A673 (cell line): ENCODE data around the gene NKX2-4. TPM values are rescaled to one million over a fixed set of nuclear protein-coding genes. Genes with fewer than 3 reads are reported as not detected.

ENCODE experiments used
- BruUV-seq: library from RNA; stranded (reverse); fragments of 400-500 nt; replicated peaks from 2 replicates; lab custom pipeline; 2021; lab: Mats Ljungman, UMichigan
- CTCF ChIA-PET: fragments of 300-600 bp; sonication (Branson Sonifier 250); formaldehyde crosslinking; loops from one replicate; lab custom pipeline; 2022; ENCODE audit warnings: antibody characterized with exemption; lab: Charles Lee
- POLR2A ChIA-PET: fragments of 300-600 bp; sonication (Branson Sonifier 250); formaldehyde crosslinking; loops from one replicate; lab custom pipeline; 2022; ENCODE audit warnings: antibody characterized with exemption; ENCODE audit not compliant: low non-redundant PET; lab: Charles Lee
- DNase-seq: peaks from one replicate; pipeline ENCODE4 v3.0.0-alpha.2; 2015; ENCODE audit warnings: low spot score
- H3K27ac ChIP-seq: fragments of 200-600 bp; sonication (generic); 2 replicates; pipeline ENCODE4 v1.5.1; 2016; ENCODE audit warnings: mixed run types, low read depth, mild to moderate bottlenecking, mixed read lengths, antibody characterized with exemption, low read length; ENCODE audit not compliant: poor library complexity, severe bottlenecking
- H3K27me3 ChIP-seq: fragments of 200-600 bp; sonication (generic); replicated peaks from 2 replicates; pipeline ENCODE4 v1.6.1; 2017; ENCODE audit warnings: mixed run types, low read depth, mild to moderate bottlenecking, mixed read lengths, antibody characterized with exemption, low read length; ENCODE audit not compliant: insufficient read depth, poor library complexity
- H3K36me3 ChIP-seq: fragments of 200-600 bp; sonication (generic); 2 replicates; pipeline ENCODE4 v1.6.1; 2016; ENCODE audit warnings: mixed run types, mild to moderate bottlenecking, mixed read lengths, antibody characterized with exemption, low read length; ENCODE audit not compliant: insufficient read depth, poor library complexity, severe bottlenecking
- H3K4me1 ChIP-seq: fragments of 200-600 bp; sonication (generic); 2 replicates; pipeline ENCODE4 v1.6.1; 2017; ENCODE audit warnings: mixed run types, mild to moderate bottlenecking, mixed read lengths, antibody characterized with exemption, low read length; ENCODE audit not compliant: insufficient read depth, poor library complexity, severe bottlenecking
- H3K4me3 ChIP-seq: fragments of 200-600 bp; sonication (generic); 2 replicates; pipeline ENCODE4 v1.5.1; 2016; ENCODE audit warnings: low read depth, mixed run types, mild to moderate bottlenecking, mixed read lengths, low read length; ENCODE audit not compliant: poor library complexity, severe bottlenecking
- H3K9me3 ChIP-seq: fragments of 200-600 bp; sonication (generic); 2 replicates; pipeline ENCODE4 v1.6.1; 2016; ENCODE audit warnings: mixed run types, low read depth, mild to moderate bottlenecking, mixed read lengths, antibody characterized with exemption, low read length; ENCODE audit not compliant: poor library complexity, severe bottlenecking
- CTCF ChIP-seq: fragments of 300-800, 200-600 bp; sonication (generic); conservative IDR thresholded peaks from 2 replicates; pipeline ENCODE4 v1.5.1; 2017; ENCODE audit warnings: low read depth, mild to moderate bottlenecking, antibody characterized with exemption, low read length, moderate library complexity, mixed read lengths
- EZH2 ChIP-seq: fragments of 200-600 bp; sonication (generic); IDR thresholded peaks from 2 replicates; pipeline ENCODE4 v1.6.1; 2017; ENCODE audit warnings: borderline replicate concordance, low read depth, mild to moderate bottlenecking, mixed read lengths, antibody characterized with exemption, low read length; ENCODE audit not compliant: poor library complexity, severe bottlenecking
- intact Hi-C: fragments of 100-400 bp; cut with micrococcal nuclease; formaldehyde crosslinking; loops from one replicate; pipeline ENCODE4 v1.10.0; 2022; ENCODE audit not compliant: unreplicated experiment
- total RNA-seq: library from RNA; stranded (reverse); gene quantifications from 2 replicates; pipeline ENCODE4 v1.2.3, GENCODE V29; 2021

NKX2-4 gene
- total RNA-seq, 1 experiment from 2014 or later = 0.13 TPM

- intact Hi-C loops = no loop called here
- no peak for TF ChIP-seq EZH2
- TF ChIP-seq CTCF = no peak
- peaks cover 18% of the 10 kb centered on the region for H3K36me3 ChIP-seq
- no peaks in the 10 kb centered on the region for H3K9me3 ChIP-seq
- H3K27ac ChIP-seq = no peak overlapping the region
- DNase-seq = no peak
- H3K4me3 ChIP-seq = no peak overlapping the region
- peaks cover 8% of the 10 kb centered on the region for H3K4me1 ChIP-seq
- POLR2A ChIA-PET = no interaction called here
- CTCF ChIA-PET = no interaction called here
- H3K27me3 ChIP-seq = no peaks in the 10 kb centered on the region
- BruUV-seq = no TSS peak
Measured at GRCh38 chr20:21373436-21373835, 23.9 kb downstream of the NKX2-4 start.

- H3K27ac ChIP-seq = no peak overlapping the region
- no peaks in the 10 kb centered on the region for H3K9me3 ChIP-seq
- H3K4me3 ChIP-seq = no peak overlapping the region
- peaks cover 8% of the 10 kb centered on the region for H3K4me1 ChIP-seq
- no peaks in the 10 kb centered on the region for H3K27me3 ChIP-seq
- intact Hi-C loops = no loop called here
- POLR2A ChIA-PET = no interaction called here
- TF ChIP-seq CTCF (no peak), EZH2 (no peak)
- BruUV-seq = no TSS peak
- peaks cover 31% of the 10 kb centered on the region for H3K36me3 ChIP-seq
- no peak for DNase-seq
- CTCF ChIA-PET = no interaction called here
Measured at GRCh38 chr20:21372016-21372415, 25.3 kb downstream of the NKX2-4 start.

GRCh38 chr20:21371193-21371592 is 26.1 kb downstream of the NKX2-4 start:
- TF ChIP-seq CTCF = no peak
- no peak for TF ChIP-seq EZH2
- Histone ChIP-seq H3K27me3 (no peaks in the 10 kb centered on the region), H3K36me3 (peaks cover 40% of the 10 kb centered on the region), H3K27ac (no peak overlapping the region), H3K4me3 (no peak overlapping the region), H3K9me3 (no peaks in the 10 kb centered on the region), H3K4me1 (peaks cover 8% of the 10 kb centered on the region)
- intact Hi-C loops = no loop called here
- no peak for DNase-seq
- CTCF ChIA-PET = no interaction called here
- no TSS peak for BruUV-seq
- POLR2A ChIA-PET = interaction anchor here (0.6 kb wide), 1 partner anchor 23 kb away, joined by 3 read pairs; no protein-coding TSS in a partner anchor
